Smooth muscle cell (in vitro differentiated cells): ENCODE measurements around the gene PM20D1. TPM values are rescaled to one million over a fixed set of nuclear protein-coding genes. Genes with fewer than 3 reads are reported as not detected.
A peak's percentile ranks its signal among the peaks of the same experiment; 100 is the strongest.

Experiments used
- DNase-seq: peaks from one replicate; lab custom pipeline; 2025; ENCODE audit not compliant: unreplicated experiment; lab: John Stamatoyannopoulos, UW
- H2AFZ ChIP-seq: fragments of 200-600 bp; sonication (generic); 2 replicates; pipeline ENCODE4 v1.6.0; 2016; ENCODE audit warnings: antibody characterized with exemption, low read depth, mild to moderate bottlenecking
- H3F3A ChIP-seq: fragments of 200-600 bp; sonication (generic); 2 replicates; pipeline ENCODE4 v1.6.0; 2017; ENCODE audit warnings: antibody characterized with exemption, low read depth
- H3K27ac ChIP-seq: fragments of 200-600 bp; sonication (generic); 2 replicates; pipeline ENCODE4 v1.5.1; 2016; ENCODE audit warnings: low read depth, mild to moderate bottlenecking
- H3K27me3 ChIP-seq: fragments of 200-600 bp; sonication (generic); 2 replicates; pipeline ENCODE4 v1.6.1; 2016; ENCODE audit warnings: low read depth, mild to moderate bottlenecking
- H3K36me3 ChIP-seq: fragments of 200-600 bp; sonication (generic); 2 replicates; pipeline ENCODE4 v1.5.1; 2016; ENCODE audit warnings: low read depth
- H3K4me1 ChIP-seq: fragments of 200-600 bp; sonication (generic); 2 replicates; pipeline ENCODE4 v1.5.1; 2016; ENCODE audit warnings: low read depth
- H3K4me2 ChIP-seq: fragments of 200-600 bp; sonication (generic); 2 replicates; pipeline ENCODE4 v1.6.0; 2016; ENCODE audit warnings: mild to moderate bottlenecking
- H3K4me3 ChIP-seq: fragments of 200-600 bp; sonication (generic); 2 replicates; pipeline ENCODE4 v1.5.1; 2016; ENCODE audit warnings: mild to moderate bottlenecking
- H3K79me2 ChIP-seq: fragments of 200-600 bp; sonication (generic); 2 replicates; pipeline ENCODE4 v1.6.0; 2016; ENCODE audit warnings: low read depth, mild to moderate bottlenecking
- H3K9ac ChIP-seq: fragments of 200-600 bp; sonication (generic); 2 replicates; pipeline ENCODE4 v1.6.0; 2016; ENCODE audit warnings: low read depth
- H3K9me3 ChIP-seq: fragments of 200-600 bp; sonication (generic); replicated peaks from 2 replicates; pipeline ENCODE4 v1.5.1; 2016; ENCODE audit warnings: low read depth
- H4K20me1 ChIP-seq: fragments of 200-600 bp; sonication (generic); 2 replicates; pipeline ENCODE4 v1.6.0; 2016; ENCODE audit warnings: low read depth
- CTCF ChIP-seq: fragments of 200-600 bp; sonication (generic); IDR thresholded peaks from 2 replicates; pipeline ENCODE4 v1.5.1; 2017; ENCODE audit warnings: borderline replicate concordance, mild to moderate bottlenecking, antibody characterized with exemption; ENCODE audit not compliant: insufficient read depth, poor library complexity, severe bottlenecking
- WGBS: methylation state at CpG from one replicate; pipeline ENCODE4 v1.1.7; 2016; ENCODE audit warnings: low lambda C conversion rate; 5-methylcytosine and 5-hydroxymethylcytosine counted together
- polyA plus RNA-seq: library from polyadenylated mRNA; unstranded; fragments of >200 nt; fragmentation: Nextera tagmentation; extraction: Ambion mirVana; gene quantifications from 2 replicates; pipeline ENCODE4 v1.2.1, GENCODE V29; 2016
- total RNA-seq: library from RNA; depleted of rRNA; stranded (reverse); fragments of >200 nt; gene quantifications from 2 replicates; pipeline ENCODE4 v1.2.3, GENCODE V29; 2014

The PM20D1 gene
- total and polyA plus RNA-seq, 2 experiments from 2014 or later = not detected

GRCh38 chr1:205832326-205832751 is 17.6 kb downstream of the PM20D1 start:
- no peak overlapping the region for H3K4me2 ChIP-seq
- no peaks in the 10 kb centered on the region for H3K36me3 ChIP-seq
- peaks cover 5% of the 10 kb centered on the region for H3K4me1 ChIP-seq
- H3K79me2 ChIP-seq = no peaks in the 10 kb centered on the region
- no peaks in the 10 kb centered on the region for H3K27me3 ChIP-seq
- no peak overlapping the region for H3K4me3 ChIP-seq
- no peak overlapping the region for H2AFZ ChIP-seq
- WGBS = 65% methylated on average over 6 of the region's 6 CpGs
- no peak for DNase-seq
- no peaks in the 10 kb centered on the region for H3K9me3 ChIP-seq
- H3K9ac ChIP-seq = no peak overlapping the region
- H3F3A ChIP-seq = no peaks in the 10 kb centered on the region
- no peak for TF ChIP-seq CTCF
- H3K27ac ChIP-seq = peak overlapping the region; percentile 66
- peaks cover 13% of the 10 kb centered on the region for H4K20me1 ChIP-seq

GRCh38 chr1:205827623-205828022 is 22.3 kb downstream of the PM20D1 start:
- Histone ChIP-seq H3K9me3 (no peaks in the 10 kb centered on the region), H3K27ac (no peak overlapping the region), H3K4me3 (no peak overlapping the region), H3K79me2 (no peaks in the 10 kb centered on the region), H3K27me3 (no peaks in the 10 kb centered on the region), H4K20me1 (peaks cover 27% of the 10 kb centered on the region), H3F3A (no peaks in the 10 kb centered on the region), H3K4me2 (no peak overlapping the region), H2AFZ (no peak overlapping the region), H3K36me3 (no peaks in the 10 kb centered on the region), H3K9ac (no peak overlapping the region), H3K4me1 (peaks cover 20% of the 10 kb centered on the region)
- TF ChIP-seq CTCF = no peak
- DNase-seq = no peak
- WGBS = 94% methylated on average over 1 of the region's 1 CpG

GRCh38 chr1:205826995-205827394 is 22.9 kb downstream of the PM20D1 start:
- Histone ChIP-seq H3K27ac (no peak overlapping the region), H3K36me3 (no peaks in the 10 kb centered on the region), H4K20me1 (peaks cover 27% of the 10 kb centered on the region), H3K9me3 (no peaks in the 10 kb centered on the region), H3K4me2 (no peak overlapping the region), H3K4me3 (no peak overlapping the region), H3K4me1 (peaks cover 20% of the 10 kb centered on the region), H3K79me2 (no peaks in the 10 kb centered on the region), H3K9ac (no peak overlapping the region), H3K27me3 (no peaks in the 10 kb centered on the region), H2AFZ (no peak overlapping the region), H3F3A (no peaks in the 10 kb centered on the region)
- DNase-seq = no peak
- 76% methylated on average over 3 of the region's 3 CpGs for WGBS
- TF ChIP-seq CTCF = no peak

- no peak overlapping the region for H3K9ac ChIP-seq
- peaks cover 20% of the 10 kb centered on the region for H3K4me1 ChIP-seq
- H3K4me2 ChIP-seq = no peak overlapping the region
- peaks cover 27% of the 10 kb centered on the region for H4K20me1 ChIP-seq
- H3F3A ChIP-seq = no peaks in the 10 kb centered on the region
- no peaks in the 10 kb centered on the region for H3K36me3 ChIP-seq
- no peaks in the 10 kb centered on the region for H3K9me3 ChIP-seq
- no peaks in the 10 kb centered on the region for H3K79me2 ChIP-seq
- WGBS = 75% methylated on average over 8 of the region's 8 CpGs
- no peak for DNase-seq
- TF ChIP-seq CTCF = no peak
- no peaks in the 10 kb centered on the region for H3K27me3 ChIP-seq
- H3K4me3 ChIP-seq = no peak overlapping the region
- no peak overlapping the region for H3K27ac ChIP-seq
- H2AFZ ChIP-seq = no peak overlapping the region
Measured at GRCh38 chr1:205826016-205826806, 23.7 kb downstream of the PM20D1 start.
